ENCODE data around the gene SPARCL1.

- no peak for TF ChIP-seq CTCF (IDR thresholded peaks at IDR 0.05)
- no peak for TF ChIP-seq USF1 (IDR thresholded peaks at IDR 0.05; ENCODE audit: borderline replicate concordance, low read depth)
- TF ChIP-seq RFX5 (IDR thresholded peaks at IDR 0.05; ENCODE audit: low read length): no peak
- no peak for TF ChIP-seq TAF1 (IDR thresholded peaks at IDR 0.05; ENCODE audit: borderline replicate concordance, low read depth, low read length)
These were observed 3.4 kb downstream of the SPARCL1 start for GRCh38 chr4:87525636-87526295.
